UCSD-AML1 (cell line): ENCODE results near the gene UBE2L5.

Experiments
- DNase-seq: peaks from one replicate; lab custom pipeline; 2025; ENCODE audit not compliant: unreplicated experiment; lab: John Stamatoyannopoulos, UW

UBE2L5 gene

DNA sequence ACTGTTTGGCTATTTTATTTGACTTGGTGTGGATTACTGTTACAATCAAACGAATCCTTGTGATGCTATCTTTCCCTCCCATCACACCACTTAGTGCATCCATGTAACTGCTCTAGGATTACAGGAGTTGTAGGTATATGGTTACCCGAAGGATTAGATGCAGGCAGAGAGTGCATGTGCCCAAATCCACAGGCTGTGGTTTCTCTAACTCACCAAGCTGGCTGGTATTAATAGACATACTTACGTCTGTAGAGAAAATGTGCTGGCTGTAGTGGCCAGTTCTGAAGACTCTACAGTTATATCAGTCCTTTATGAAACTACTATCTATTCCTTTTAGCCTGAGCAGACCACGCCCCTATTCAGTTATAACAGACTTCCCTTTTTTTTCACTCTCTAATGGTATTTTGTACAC, 44.6 kb downstream of the UBE2L5 start:
- DNase-seq, result no peak

DNA sequence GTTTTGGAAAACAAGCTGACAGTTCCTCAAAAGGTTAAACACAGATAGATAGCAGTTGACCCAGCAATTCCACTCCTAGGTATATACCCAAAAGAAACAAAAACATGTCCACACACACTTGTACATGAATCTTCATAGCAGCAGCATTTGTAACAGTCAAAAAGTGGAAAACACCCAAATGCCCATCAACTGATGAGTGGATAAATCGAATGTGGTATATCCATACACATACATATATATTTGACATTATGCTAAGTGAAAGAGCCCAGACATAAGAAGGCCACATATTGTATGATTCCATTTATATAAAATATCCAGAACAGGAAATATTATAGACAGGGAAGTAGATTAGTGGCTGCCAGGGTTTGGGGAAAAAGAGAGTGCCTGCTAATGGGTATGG, 51.4 kb downstream of the UBE2L5 start:
- no peak for DNase-seq

DNA sequence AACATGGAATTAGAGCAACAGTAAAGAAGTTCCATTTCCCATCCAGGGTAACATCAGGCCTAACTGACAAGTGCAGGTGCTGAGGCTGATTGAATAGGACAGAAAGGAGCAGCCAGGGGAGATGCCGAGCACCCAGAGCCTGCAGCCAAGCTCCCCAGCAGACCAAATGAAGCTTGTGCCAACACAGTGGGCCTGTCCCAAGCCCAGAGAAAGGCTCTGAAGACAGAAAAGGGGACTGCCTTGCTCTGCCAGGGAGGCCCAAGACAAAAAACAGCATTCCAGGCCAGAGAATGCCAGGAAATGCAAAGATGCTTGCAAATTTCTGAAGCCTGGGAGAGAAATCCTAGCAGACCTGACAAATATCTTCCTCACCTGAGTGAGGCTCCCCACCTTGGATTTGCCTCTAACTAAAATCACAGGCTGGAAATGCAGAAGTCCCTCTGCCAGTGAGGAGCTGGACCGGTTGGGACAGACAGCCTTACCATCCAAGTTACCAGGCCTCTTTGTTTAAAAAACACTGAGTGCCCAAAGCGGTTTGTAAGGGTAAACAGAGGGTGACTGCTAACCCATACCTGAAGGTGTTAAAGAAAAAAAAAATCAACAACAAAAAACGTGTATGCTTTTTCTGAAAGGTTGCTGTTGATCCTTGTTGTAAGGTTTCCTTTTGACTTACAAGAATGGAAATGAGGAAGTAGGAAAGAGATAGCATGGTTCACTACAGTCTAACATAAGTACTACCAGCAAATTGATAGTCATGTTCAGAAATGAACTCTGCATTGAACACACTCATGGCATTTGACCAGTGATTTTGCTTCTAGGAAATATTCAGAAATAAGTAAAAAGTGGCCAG, 55.3 kb downstream of the UBE2L5 start:
- no peak for DNase-seq
